NCI-H146 (cell line): ENCODE measurements around the gene LCN6.

ENCODE experiments used
- DNase-seq: peaks from one replicate; lab custom pipeline; 2025; lab: John Stamatoyannopoulos, UW

Gene LCN6

DNA sequence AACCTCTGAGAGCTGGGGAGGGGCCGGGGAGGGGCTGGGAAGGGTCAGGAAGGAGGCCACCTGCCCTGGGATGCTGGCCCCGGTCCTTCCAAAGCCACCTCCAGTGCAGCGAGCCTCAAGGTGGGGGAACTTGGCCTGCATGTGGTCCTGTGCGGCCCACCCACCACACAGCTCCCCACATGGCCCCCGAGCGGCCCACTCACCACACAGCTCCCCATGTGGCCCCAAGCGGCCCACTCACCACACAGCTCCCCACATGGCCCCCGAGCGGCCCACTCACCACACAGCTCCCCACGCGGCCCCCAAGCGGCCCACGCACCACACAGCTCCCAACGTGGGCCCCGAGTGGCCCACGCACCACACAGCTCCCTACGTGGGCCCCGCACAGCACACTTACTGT lies 3.6 kb downstream of the LCN6 start:
- no peak for DNase-seq

DNA sequence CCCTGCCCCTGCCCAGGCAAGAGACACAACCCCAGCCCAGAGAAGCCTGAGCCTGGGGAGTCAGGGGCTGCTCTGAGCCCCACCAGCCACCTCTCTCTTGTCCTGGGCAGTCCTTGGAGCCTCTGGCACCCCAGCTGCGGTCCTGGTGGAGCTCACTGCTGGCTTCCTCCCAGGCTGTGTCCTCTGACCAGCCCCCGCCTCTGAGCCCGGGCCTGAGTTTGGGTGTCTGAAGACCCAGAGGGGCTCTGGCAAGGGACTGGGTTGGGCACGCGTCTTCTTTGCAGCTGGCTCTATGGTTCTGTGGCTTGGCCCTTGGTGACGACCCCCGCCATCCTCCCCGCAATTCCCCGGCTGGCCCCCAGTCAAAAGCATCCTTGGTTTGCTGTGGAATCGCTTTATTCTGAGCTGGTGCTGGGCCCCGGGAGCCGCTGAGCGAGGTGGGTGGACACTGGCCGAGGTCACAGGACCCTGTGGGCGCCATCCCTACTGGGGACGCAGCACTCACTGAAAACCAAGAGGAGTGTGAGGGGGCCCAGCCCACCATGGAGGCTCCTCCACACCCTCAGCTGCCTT lies 4.6 kb downstream of the LCN6 start:
- no peak for DNase-seq

DNA sequence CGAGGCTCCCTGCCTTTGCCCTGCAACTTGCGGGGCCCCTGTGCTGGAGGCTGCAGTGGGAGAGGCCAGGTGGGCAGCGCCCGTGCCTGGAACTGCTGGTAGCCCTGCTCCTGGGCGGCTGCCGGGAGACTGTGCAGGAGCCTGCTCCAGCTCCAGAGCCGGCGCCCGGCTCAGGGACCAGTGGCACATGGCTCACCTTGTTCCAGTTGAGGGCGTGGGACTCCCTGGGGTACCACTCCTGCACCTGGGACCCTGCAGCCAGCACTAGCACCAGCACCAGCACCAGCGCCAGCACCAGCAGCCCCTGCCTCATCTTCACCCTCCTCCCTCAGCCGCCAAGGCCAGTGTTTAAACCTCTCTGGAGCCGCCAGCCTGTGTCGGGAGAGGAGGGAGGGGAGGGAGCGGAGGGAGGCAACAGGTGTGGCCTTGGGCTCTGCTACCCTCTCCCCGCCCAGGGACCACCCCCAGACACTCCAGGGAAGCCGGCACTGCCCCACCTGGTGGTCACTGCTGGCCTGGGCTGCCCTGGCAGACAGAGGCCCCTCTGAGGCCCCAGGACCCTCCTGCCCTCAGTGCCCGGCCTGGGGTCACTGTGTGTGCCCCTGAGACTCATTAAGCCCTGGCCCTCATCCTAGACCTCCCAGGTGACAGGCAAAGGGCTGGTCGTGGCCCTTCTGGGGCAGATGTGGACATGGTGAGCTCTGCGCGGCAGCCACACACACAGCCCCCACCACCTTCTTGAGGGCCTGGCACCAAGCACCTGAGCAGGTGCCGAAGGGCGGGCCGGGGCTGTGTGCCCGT lies 5.5 kb downstream of the LCN6 start, which contains the start of gene LCN10:
Gene LCN10 (minus strand): TSS at position 350 of the 801 bp plus-strand sequence. CDS start 37 bp downstream, at position 313.
- DNase-seq = peak; percentile 77

DNA sequence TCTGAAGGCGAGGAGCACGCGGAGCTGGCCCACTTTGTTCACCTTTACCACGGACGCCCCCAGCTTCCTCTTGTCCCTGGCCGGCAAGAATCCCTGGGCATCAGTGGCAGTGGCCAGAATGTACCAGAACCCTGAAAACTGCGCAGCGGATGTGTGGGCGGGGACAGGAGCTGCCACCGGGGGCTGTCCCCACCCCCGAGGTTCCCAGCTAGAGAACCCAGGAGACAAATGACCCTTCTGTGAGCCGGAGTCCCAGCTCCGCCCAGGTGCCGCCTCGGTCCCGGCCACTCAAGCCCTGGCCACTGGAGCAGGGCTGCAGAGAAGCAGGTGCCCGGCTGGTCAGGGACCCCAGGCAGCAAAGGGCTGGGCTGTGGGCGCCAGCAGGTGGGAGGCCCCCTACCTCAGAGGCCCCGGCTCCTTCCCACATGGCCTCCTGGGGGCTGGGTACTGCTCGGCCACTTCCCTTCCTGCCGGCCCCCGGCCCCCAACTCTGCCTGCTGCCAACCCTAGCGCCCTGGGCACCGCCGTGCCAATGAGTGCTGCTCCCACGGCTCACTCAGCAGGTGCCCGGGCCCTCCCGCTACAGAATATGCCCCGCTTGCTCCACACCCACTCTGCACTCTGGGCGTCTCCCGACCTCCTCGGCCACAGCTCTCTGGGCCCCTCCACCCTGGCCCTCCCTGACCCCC lies 6.3 kb downstream of the LCN6 start:
- peak; percentile 15 for DNase-seq

DNA sequence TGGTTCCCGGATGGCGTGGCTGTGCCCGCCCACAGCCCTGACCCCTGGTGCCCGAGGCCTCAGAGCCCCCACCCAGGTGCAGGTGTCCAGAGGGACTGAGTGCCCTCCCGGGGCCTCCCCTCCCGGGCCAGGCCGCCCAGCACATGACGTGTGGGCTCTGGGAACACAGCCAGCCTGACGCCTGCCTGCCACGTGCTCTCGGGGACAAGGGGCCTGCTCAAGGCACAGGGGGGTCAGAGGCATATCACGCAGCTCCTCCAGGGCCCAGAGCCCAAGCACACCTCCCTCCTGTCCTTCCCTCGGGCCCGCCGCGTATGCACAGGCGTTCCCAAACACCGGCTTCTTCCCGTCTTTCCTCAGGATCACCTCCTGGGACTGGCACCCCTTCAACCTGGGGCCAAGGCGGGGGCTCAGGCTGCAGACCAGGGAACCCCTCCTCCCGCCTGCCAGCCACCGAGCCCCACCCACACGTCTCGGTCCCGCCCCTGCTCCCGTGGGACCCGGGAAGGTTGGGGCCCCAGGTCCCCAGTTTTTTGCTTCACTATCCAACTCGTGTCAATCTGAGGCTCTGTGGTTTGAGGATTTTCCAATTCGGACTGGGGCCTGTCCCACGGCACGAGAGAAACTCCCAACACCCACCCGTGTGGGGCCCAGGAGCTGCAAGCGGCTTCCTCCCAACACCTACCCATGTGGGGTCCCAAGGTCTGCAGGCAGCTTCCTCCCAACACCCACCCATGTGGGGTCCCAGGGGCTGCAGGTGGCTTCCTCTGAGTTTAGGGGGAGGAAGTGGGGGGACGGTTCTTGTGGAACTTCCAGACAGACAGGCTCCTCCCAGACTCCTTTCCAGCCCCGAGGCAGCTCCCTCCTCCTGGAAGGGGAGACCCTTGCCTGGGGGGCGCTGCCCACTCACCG lies 7.1 kb downstream of the LCN6 start:
- no peak for DNase-seq

DNA sequence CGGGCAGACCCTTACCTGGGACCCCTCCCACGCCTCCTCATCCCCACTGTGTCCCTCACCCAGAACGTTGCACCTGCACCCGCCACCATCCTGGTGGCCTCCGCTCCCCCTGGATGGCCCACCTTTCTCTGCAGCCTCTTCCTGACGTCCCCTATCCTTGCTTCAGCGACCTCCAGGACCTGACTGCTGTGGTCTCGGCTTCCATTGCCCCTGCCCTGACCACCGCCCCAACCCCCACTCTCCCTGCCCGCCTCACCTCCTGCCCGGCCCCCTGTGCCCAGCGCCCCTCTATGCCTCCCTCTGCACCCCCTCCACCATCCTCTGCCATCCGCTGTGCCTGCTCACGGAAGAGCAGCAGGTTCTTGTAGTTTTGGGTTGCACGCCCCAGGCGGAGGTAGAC lies 7.8 kb downstream of the LCN6 start:
- DNase-seq = no peak

DNA sequence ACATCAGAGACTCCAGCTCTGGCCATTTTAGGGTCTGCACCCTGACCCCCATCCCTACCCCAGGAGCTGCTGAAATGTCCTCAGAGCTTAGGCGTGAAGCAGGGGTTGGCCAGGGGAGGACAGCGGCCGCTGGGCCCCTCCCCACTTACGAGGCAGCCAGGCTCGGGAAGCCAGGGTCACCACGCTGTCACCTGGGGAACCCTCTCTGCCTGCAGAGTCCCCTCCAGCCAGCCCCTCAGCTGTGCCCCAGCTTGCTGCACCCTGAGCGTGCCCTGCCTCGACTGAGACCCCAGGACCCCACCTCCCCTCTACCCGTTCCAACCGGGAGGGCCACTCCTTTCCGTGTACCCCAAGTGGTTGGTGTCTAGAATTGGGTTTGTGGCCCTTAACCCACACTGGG lies 8.3 kb downstream of the LCN6 start:
- DNase-seq = no peak

DNA sequence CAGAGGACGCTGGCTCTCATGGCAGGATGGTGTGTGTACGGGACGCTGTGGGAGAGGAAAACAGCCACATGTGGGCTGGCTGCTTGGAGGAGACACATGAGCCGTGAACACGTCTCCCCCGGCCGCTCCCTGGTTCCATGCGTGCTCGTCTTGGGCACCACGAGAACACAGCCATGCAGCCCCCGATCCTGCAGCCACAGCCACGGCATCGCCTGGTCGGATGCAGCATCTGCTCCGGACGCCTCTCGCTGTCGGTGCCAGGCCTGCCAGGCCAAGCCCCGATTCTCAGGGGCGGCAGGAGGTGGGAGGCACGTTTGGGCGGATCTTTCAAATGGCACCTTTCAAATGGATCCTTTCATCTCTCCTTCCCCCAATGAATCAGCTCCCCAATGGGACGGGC lies 8.8 kb downstream of the LCN6 start:
- no peak for DNase-seq

DNA sequence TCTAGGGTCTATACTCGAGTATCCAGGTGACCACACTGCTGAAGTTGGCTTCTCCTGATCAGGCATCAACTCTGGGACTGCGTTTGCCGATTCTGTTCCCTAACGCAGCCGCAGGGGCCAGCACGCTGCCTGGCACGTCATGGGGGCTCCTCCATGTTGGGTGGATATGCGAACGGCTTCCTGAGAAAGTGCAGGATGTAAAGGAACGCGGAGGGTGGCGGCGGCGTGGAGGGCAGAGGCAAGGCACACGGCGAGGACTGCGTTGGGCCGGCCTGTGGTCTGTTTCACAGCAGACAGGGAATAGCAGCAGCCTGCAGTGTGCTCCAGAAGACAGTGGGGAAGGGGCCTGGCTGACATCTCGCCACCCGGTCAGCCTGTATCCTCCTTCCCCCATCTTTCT lies 9.4 kb downstream of the LCN6 start:
- DNase-seq = no peak

DNA sequence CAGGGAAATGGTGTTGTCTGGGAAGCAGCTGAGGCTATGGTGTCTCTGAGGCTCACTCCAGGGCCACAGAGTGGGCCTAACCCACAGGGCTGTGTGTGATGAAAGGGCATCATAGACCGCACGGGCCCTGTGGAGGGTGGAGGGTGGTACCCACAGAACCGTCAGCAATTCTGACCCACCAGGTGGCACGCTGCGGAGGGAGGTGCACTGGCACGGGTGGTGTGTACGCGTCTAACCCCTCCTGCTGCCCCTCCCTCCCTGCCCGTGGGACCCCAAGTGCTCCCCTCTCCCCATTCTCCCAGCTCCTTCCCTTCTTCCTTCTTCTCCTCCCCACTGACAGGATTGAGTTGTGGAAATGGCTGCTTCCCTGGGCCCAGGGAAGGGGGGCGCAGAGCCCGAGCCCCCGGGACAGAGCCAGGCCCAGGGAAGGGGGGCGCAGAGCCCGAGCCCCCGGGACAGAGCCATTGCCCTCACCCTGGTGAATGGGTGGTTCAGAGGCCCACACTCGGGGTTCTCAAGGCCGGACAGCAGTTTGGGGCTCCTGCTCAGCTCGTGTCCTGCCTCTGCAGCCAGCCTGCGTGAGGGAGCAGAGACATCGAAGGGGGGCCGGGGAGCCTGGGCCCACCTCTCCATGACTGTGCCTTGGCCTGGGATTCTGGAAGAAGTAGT lies 12.4 kb downstream of the LCN6 start:
- DNase-seq = no peak

DNA sequence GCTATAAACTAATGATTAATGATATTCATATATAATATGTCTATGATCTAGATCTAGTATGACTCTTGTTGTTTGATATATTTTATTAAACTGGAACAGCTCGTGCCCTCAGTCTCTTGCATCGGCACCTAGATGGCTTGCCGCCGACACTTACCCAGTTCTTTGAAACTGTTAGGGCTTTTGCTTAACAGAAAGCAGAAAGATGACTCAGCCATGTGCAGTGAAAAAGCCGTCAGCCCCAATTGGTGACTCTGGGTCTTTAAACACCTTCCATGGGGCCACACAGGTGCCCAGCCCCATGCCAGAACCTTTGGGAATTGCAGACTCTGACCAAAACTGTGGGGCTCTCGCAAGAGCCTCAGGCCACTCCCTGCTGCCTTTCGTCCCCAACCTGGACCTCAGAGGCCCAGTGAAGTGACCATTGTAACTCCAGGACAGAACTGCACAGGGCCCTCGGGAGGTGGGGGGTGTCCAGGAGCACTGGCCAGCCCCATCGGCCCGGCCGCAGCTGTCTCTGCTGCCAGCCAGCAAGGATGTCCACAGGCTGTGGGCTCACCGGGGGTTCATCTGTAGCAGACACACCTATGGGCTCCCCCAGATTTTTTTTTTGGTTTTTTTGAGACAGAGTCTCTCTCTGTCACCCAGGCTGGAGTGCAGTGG lies 13.4 kb downstream of the LCN6 start:
- DNase-seq = no peak

DNA sequence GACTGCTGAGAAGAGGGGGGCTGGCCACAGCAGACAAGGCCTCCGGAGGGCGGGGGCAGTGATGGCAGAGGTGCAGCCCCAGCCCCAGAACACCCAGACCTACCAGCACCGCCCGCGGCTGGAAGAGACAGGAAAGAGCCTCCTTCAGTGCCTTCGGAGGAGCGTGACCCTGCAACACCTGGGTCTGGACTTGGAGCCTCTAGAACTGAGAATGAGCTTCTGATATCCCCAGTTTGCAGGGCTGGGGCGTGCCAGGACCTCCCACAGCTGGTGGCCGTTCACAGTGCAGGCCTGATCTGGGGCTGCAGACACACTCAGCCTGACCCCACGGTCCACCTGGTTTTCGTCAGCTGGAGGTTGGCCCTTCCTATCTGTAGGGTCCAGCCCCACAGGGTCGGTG lies 14.7 kb downstream of the LCN6 start:
- no peak for DNase-seq

DNA sequence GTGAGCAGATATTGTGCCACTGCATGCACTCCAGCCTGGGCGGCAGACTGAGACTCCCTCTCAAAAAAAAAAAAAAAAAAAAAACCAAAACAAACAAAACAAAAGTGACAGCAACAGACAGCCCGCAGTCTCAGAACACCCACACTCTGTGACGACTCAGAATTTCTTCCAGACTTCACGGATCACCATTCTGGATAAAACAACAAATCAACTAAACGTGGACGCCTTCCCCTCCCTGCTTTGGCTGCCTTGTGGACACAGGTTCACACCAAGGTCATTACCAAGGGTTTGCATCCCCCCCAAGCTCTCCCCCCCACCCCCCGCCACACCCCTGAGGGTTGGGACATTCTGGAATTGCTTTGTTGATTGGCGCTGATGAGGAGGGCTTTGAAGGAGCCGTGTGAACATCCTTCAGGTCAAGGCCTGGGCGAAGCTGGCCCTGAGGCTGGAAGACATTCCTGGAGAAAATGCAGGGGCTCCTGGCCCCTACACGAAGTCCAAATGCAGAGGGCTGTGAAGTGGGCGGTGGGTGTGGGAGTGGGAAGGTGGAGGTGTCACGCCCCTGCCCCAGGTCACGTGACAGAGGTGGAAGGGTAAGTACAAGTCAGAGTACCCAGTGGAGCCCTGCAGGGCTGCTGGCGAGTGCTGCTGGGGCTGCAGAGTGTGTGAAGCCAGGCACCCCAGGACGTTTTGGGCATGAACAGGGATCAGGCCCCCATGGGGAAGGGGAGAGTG lies 15.7 kb downstream of the LCN6 start:
- DNase-seq = no peak

DNA sequence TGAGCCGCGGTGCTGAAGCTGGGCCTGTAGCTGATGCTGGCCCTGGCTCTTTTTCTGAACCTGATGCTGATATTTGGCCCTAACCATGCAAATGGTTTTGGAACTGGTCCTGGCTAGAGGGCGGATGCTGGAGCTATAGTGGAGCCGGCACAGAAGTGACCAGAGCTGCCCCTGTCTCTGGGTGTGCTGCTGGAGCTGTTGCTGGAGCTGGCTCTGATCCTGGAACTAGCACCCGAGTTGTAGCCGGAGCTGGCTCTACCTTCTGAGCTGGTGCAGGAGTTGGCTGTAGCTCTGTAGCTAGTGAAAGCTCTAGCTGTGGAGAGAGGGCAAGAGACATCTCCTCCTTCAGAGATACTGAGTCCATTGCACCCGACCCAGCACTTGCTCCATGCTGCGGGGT lies 18.4 kb downstream of the LCN6 start:
- no peak for DNase-seq

DNA sequence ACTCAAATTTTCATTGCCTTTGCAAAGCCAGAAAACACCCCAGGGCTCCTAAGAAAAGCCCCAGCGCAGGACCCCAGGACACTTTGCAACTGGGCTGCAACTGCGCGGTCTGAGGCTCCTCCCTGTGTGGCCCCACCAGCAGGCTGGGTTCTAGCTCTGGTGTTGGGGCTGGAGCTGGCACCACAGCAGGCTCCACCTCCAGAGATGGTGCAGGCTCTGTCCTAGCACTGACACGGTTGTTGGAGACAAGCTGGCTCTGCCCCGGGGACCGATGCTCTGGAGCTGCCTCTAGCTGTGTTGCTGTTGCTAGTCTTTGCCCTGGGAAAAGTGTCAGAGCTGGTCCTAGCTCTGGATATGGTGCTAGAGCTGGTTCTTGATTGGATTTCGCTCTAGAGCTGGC lies 19.2 kb downstream of the LCN6 start:
- no peak for DNase-seq

DNA sequence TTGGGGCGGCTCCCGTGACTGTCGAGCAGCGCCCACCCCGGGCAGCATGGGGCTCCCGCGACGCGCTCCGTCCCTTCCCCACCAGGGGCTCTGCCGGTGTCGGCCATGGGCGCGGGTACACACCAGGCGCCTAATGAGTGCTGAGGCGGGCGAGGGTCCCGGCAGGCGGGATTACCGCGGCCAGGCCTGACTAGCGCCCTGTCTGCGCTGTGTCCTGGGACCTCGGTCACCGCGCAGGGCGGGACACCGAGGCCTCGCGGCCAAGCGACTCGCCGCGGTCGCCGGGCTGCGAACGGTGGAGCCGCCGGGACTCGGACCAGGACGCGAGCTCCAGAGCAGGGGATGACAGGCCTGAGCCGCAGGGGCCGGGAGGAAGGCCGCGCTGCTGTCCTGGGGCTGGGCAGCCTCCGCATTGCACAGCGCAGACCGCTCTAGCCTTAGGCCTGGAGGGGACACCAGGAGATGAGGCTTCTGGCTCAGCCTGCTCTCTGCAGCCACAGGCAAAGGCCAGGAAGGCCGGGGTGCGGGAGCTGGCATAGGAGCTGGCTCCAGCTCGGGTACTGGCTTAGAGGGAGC lies 19.7 kb downstream of the LCN6 start:
- DNase-seq = peak; percentile 30

DNA sequence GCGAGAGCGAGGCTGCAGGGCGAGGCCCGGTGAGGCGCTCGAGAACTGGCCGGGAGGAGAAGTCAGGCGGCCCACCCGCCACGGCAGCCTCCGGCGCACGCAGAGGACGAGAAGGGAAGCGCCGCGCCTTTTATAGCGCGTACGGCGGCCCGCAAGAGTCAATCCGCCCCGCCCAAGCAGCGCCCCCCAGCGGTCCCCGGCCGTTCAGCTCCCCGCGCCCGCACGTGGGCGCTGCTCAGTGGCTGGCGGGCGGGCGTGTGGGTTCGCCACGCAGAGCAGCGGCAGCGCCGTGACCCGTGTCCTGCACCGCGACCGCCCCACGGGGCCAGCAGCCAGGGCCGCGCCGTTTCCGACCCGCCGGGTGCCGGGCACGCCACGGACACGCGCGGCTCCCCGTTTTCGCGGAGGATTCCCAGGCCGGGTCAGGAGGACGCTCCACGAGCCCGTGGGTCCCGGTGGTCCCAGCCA lies 20.2 kb downstream of the LCN6 start:
- DNase-seq = peak; percentile 76

DNA sequence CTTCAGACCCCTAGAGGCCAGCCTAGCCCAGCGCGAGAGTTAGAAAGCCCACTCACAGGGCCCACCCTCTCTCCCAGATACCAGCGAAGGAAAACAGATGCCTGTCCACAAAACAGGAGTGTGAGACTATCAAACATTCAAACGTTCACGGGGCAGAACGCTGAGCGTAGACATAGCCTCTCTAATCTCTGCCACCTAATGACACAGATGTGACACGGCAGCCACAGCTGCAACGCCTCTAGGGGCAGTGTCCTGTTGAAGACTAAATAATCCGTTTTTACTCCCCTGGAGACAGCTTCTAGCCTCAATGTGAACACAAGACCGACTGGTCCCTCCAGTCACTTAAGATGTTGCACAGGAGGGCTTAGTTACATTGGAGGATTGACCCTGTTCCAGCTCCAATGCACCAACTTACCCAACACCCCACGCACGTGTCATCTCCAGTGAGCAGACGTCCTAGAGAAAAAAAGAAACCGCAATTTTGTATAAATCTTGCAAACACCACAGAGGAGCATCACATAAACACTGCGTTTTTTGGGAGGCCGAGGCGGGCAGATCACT lies 21.6 kb downstream of the LCN6 start:
- DNase-seq = no peak

DNA sequence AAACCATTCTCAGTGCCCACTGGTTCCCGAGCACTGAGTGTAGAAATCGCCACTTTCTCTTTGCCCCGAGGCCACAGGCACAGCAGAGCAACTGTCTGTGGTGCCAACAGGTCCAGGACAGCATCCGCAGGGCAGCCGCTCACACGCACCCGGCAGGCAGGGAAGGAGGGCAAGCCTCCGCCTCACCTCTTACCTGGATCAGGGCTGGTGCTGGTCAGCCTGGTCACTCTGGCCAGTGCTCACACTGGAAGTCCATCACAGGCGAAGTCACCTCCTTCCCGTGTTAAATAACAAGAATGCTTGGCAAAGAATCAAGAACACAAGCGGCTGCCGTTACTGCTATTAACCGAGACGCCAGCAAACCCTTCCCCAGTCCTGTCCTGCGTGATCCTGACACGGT lies 22.2 kb downstream of the LCN6 start:
- DNase-seq = no peak

DNA sequence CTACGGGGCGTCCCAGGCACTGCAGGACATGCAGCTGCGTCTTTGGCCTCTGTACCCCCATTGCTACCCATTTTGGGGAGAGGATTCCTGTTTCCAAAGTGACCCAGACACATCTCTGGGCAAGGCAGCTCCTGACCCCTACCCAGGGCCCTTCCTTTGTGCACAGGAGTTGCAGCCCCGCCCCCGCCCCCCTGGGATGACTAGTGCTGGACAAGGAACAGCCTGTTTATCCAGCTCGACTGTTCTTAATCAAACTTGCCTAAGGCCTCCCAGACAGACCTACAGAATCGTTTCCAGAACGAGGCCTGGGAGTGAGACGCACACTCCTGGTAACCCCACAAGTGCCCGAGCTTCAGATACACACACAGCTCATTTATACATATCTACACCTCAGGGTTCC lies 22.7 kb downstream of the LCN6 start:
- DNase-seq = no peak
